Thoracic aorta (tissue), 2 donors: ENCODE results near the gene SLC17A8. TPM values are rescaled to one million over a fixed set of nuclear protein-coding genes. Genes with fewer than 3 reads are reported as not detected.

Experiments used
- ATAC-seq: fragments of 150-250 bp; one replicate; pipeline ENCODE4 v1.8.0; 2017; ENCODE audit warnings: low read depth; ENCODE audit not compliant: insufficient number of reproducible peaks, low FRiP score
- DNase-seq: peaks from one replicate; pipeline ENCODE4 v3.0.0-alpha.2; 2020; ENCODE audit warnings: low spot score
- H3K27ac ChIP-seq, 2 donors: fragments of 200-600 bp; sonication (generic); 1 replicate in 1 of 2; 2 replicates in 1 of 2; pipeline ENCODE4 v1.5.1; 2016; ENCODE audit warnings: mild to moderate bottlenecking in 2 of 2, moderate library complexity in 2 of 2
- H3K27me3 ChIP-seq: fragments of 200-600 bp; sonication (generic); replicated peaks from 2 replicates; pipeline ENCODE4 v1.6.0; 2016; ENCODE audit warnings: mild to moderate bottlenecking; ENCODE audit not compliant: insufficient read depth
- H3K36me3 ChIP-seq: fragments of 200-600 bp; sonication (generic); one replicate; pipeline ENCODE4 v1.5.1; 2016
- H3K4me1 ChIP-seq, 2 donors: fragments of 200-600 bp; sonication (generic); 1 replicate in 1 of 2; 2 replicates in 1 of 2; pipeline versions ENCODE4 v1.5.1 to v1.6.0; 2016; ENCODE audit warnings: low read depth in 2 of 2, mild to moderate bottlenecking in 1 of 2; ENCODE audit not compliant: control insufficient read depth in 1 of 2
- H3K4me3 ChIP-seq: fragments of 200-600 bp; sonication (generic); 2 replicates; pipeline ENCODE4 v1.5.1; 2016; ENCODE audit warnings: mild to moderate bottlenecking
- H3K9me3 ChIP-seq: fragments of 200-600 bp; sonication (generic); 2 replicates; pipeline ENCODE4 v1.5.1; 2016
- CTCF ChIP-seq: fragments of 200-600 bp; sonication (generic); IDR thresholded peaks from one replicate; pipeline ENCODE4 v1.5.1; 2019; ENCODE audit warnings: antibody characterized with exemption
- total RNA-seq, 2 donors: library from RNA; depleted of rRNA; stranded (reverse); fragments of >200 nt; gene quantifications; one replicate each; pipeline versions ENCODE4 v1.1.0 to v1.2.3, GENCODE V29; 2016

SLC17A8 gene
- total RNA-seq, 2 donors from 2014 or later, result not detected

DNA sequence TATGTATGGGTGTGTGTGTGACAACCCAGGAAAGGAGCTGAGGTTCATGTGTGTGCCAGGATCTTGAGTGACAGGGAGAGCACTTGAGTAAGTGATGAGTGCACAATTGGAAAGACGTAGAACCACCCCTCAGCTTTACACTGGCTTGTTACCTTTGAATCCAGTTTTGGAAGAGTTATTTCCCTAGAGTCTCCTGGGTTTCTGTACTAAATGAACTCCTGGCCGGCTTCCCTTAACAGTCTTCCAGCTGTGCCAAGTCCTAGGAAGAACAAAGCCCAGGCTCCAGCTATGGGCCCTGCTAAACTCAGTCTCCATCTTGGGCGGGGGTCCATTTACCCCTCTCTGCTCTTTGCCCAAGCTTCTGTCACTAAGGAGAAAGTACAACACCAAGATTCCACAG lies 97.1 kb downstream of the SLC17A8 start:
- no peaks in the 10 kb centered on the region for H3K27me3 ChIP-seq

DNA sequence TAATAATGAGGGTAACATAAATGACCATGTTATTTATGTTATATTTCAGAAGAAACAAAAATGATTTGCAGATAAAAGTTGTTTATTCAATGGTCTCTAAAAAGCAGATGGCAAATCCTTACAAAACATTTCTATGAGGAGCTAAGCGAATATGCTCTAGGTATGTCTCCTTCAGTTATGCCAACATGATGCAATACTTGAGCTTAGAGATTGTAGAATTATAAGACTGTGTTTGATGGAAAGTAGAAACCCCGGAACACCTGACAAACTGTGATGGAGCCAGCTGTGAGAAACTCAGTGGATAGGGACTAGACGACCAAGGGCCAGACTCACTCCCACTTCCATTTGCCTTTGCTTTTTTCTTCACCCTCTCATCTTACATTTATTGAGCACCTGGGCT lies 99.0 kb downstream of the SLC17A8 start:
- Histone ChIP-seq H3K27ac (no peak overlapping the region), H3K4me1 (no peaks in the 10 kb centered on the region), H3K9me3 (no peaks in the 10 kb centered on the region), H3K4me3 (no peak overlapping the region), H3K36me3 (no peaks in the 10 kb centered on the region), H3K27me3 (no peaks in the 10 kb centered on the region)
- ATAC-seq (no peak), DNase-seq (no peak)
- TF ChIP-seq CTCF, result no peak

More for the DNA sequence above, 97.1 kb downstream of the SLC17A8 start:
- Histone ChIP-seq H3K4me1 (no peaks in the 10 kb centered on the region), H3K27ac (no peak overlapping the region), H3K36me3 (no peaks in the 10 kb centered on the region), H3K9me3 (no peaks in the 10 kb centered on the region), H3K4me3 (no peak overlapping the region)
- TF ChIP-seq CTCF, result no peak
- ATAC-seq (no peak), DNase-seq (no peak)

GRCh38 chr12:100458191-100458590 lies 101.3 kb downstream of the SLC17A8 start:
- TF ChIP-seq CTCF, result no peak
- H3K4me1 ChIP-seq, result no peaks in the 10 kb centered on the region
- H3K4me3 ChIP-seq, result no peak overlapping the region
- no peaks in the 10 kb centered on the region for H3K36me3 ChIP-seq
- no peak for DNase-seq
- H3K27me3 ChIP-seq, result no peaks in the 10 kb centered on the region
- no peaks in the 10 kb centered on the region for H3K9me3 ChIP-seq
- no peak for ATAC-seq
- no peak overlapping the region for H3K27ac ChIP-seq

DNA sequence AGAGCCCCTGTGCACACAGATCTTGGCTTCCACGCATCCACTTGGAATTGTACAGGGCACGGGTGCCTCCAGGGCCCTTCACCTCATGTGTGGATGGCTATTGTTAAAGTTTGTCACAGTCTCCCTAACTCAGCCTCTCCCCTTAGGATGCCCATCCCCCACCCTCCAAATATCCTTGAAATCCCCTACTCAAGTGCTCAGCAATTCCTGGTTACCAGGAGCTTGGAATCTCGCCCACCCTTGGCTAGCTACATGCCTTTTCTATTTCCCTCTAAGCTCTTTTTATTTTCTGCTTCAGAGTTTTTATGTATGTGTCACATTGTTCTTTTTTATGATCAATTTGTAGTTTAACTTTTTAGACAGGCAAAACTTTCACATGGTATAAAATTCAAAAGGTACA lies 103.8 kb downstream of the SLC17A8 start:
- no peak overlapping the region for H3K4me3 ChIP-seq
- no peak overlapping the region for H3K27ac ChIP-seq
- ATAC-seq (no peak), DNase-seq (no peak)
- H3K27me3 ChIP-seq, result no peaks in the 10 kb centered on the region
- H3K36me3 ChIP-seq, result no peaks in the 10 kb centered on the region
- H3K4me1 ChIP-seq, result no peaks in the 10 kb centered on the region
- no peaks in the 10 kb centered on the region for H3K9me3 ChIP-seq
- TF ChIP-seq CTCF, result no peak

GRCh38 chr12:100461330-100461973 lies 104.6 kb downstream of the SLC17A8 start:
- ATAC-seq, result no peak
- no peak for TF ChIP-seq CTCF
- H3K9me3 ChIP-seq, result no peaks in the 10 kb centered on the region
- no peak for DNase-seq
- no peaks in the 10 kb centered on the region for H3K4me1 ChIP-seq
- no peak overlapping the region for H3K27ac ChIP-seq
- H3K36me3 ChIP-seq, result no peaks in the 10 kb centered on the region
- H3K27me3 ChIP-seq, result no peaks in the 10 kb centered on the region
- H3K4me3 ChIP-seq, result no peak overlapping the region
